HL-60 (cell line): Measurements from ENCODE around the gene PRKD1.

Experiments used
- DNase-seq, 2 experiments: peaks; one replicate each; pipeline ENCODE4 v3.0.0-alpha.2; 2010 to 2020; ENCODE audit warnings: low read depth in 1 of 2, low spot score in 1 of 2
- H3K27ac ChIP-seq: fragments of 250-450 bp; sonication (Bioruptor Pico); replicated peaks from 2 replicates; pipeline ENCODE4 v1.5.1; 2020; ENCODE audit warnings: mild to moderate bottlenecking, moderate library complexity
- H3K27me3 ChIP-seq: fragments of 250-450 bp; sonication (Bioruptor Pico); 2 replicates; pipeline ENCODE4 v1.5.1; 2021; ENCODE audit warnings: mild to moderate bottlenecking, moderate library complexity; ENCODE audit not compliant: insufficient read depth, poor library complexity, severe bottlenecking
- H3K4me3 ChIP-seq: replicated peaks from 2 replicates; pipeline ENCODE4 v1.5.1; 2011; ENCODE audit warnings: mild to moderate bottlenecking, control low read depth, low read length; ENCODE audit not compliant: insufficient read depth
- GABPA ChIP-seq: IDR thresholded peaks from 2 replicates; pipeline ENCODE4 v1.6.1; 2012; ENCODE audit warnings: low read depth
- POLR2AphosphoS5 ChIP-seq: IDR thresholded peaks from 2 replicates; pipeline ENCODE4 v1.6.1; 2012; ENCODE audit warnings: low read depth
- REST ChIP-seq: IDR thresholded peaks from 2 replicates; pipeline ENCODE4 v1.6.1; 2012; ENCODE audit warnings: low read depth; ENCODE audit not compliant: insufficient replicate concordance
- SPI1 ChIP-seq: IDR thresholded peaks from 2 replicates; pipeline ENCODE4 v1.6.1; 2012; ENCODE audit warnings: low read depth, mild to moderate bottlenecking, borderline replicate concordance
- TF ChIP-seq, protein P1 (sequence below): IDR thresholded peaks from one replicate; pipeline ENCODE4 v1.5.1; 2011; ENCODE audit warnings: low read length, control low read depth, inconsistent platforms; ENCODE audit not compliant: insufficient read depth

PRKD1 gene

GRCh38 chr14:29527286-29527685 lies 400.4 kb downstream of the PRKD1 start:
- H3K4me3 ChIP-seq: no peak overlapping the region
- H3K27ac ChIP-seq: no peak overlapping the region
- no peaks in the 10 kb centered on the region for H3K27me3 ChIP-seq
- TF ChIP-seq REST (no peak), POLR2AphosphoS5 (no peak), GABPA (no peak), SPI1 (no peak)
- TF ChIP-seq, protein P1, sequence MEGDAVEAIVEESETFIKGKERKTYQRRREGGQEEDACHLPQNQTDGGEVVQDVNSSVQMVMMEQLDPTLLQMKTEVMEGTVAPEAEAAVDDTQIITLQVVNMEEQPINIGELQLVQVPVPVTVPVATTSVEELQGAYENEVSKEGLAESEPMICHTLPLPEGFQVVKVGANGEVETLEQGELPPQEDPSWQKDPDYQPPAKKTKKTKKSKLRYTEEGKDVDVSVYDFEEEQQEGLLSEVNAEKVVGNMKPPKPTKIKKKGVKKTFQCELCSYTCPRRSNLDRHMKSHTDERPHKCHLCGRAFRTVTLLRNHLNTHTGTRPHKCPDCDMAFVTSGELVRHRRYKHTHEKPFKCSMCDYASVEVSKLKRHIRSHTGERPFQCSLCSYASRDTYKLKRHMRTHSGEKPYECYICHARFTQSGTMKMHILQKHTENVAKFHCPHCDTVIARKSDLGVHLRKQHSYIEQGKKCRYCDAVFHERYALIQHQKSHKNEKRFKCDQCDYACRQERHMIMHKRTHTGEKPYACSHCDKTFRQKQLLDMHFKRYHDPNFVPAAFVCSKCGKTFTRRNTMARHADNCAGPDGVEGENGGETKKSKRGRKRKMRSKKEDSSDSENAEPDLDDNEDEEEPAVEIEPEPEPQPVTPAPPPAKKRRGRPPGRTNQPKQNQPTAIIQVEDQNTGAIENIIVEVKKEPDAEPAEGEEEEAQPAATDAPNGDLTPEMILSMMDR: no peak
- DNase-seq: no peak
